ENCODE results near the gene RYR3. TPM values are rescaled to one million over a fixed set of nuclear protein-coding genes. Genes with fewer than 3 reads are reported as not detected.

Gene RYR3
- total and polyA plus RNA-seq, 7 experiments from 2014 or later: 0.10 to 5.3 (median 1.2) TPM; not detected in 3

DNA sequence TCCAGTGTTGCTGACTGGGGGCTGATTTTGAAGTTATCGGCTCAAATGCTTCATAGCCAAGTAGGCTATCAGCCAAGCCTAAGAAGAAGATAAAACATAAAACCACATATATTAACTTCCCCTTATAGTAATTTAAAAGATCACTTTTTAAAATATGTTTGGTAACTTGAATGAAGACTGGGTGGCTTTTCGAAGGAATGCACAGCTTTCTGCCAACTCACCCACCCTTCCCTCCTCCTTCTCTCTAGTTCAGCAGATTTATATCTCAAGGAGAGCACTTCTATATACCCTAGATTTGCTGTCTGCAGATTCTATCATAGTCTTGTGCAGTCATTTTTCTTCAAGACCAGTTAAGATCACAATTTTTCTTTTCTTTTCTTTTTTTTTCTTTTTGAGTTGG, 468.1 kb downstream of the RYR3 start:
- Histone ChIP-seq H3K36me3 (ENCODE audit: control insufficient read depth in 2 of 3, insufficient read depth in 3 of 3, low read length in 3 of 3) (no peaks in the 10 kb centered on the region), H3K9me3 (ENCODE audit: control insufficient read depth in 2 of 3, low read length in 3 of 3) (no peaks in the 10 kb centered on the region), H3K4me1 (ENCODE audit: control insufficient read depth in 2 of 2, insufficient read depth in 2 of 2, low read length in 2 of 2) (no peaks in the 10 kb centered on the region), H3K27ac (ENCODE audit: low read depth, low read length) (no peak overlapping the region), H3K4me3 (ENCODE audit: low read length) (no peak overlapping the region), H3K27me3 (ENCODE audit: control insufficient read depth in 2 of 2, insufficient read depth in 2 of 2, low read length in 2 of 2) (no peaks in the 10 kb centered on the region)
- ATAC-seq (no peak), DNase-seq (no peak)
- H3K4me3 Mint-ChIP-seq: no peak overlapping the region
- ChIA-PET CTCF (no interaction called here), POLR2A (no interaction called here)
- H3K36me3 Mint-ChIP-seq: no peaks in the 10 kb centered on the region
- intact Hi-C loops (cut with micrococcal nuclease): no loop called here
- peaks cover 3 to 21% (median 12%) of the 10 kb centered on the region in 5 donors for H3K27me3 Mint-ChIP-seq
- no peak overlapping the region for H3K27ac Mint-ChIP-seq
- H3K9me3 Mint-ChIP-seq: no peaks in the 10 kb centered on the region
- no peaks in the 10 kb centered on the region for H3K4me1 Mint-ChIP-seq

GRCh38 chr15:33780011-33780768, 469.4 kb downstream of the RYR3 start:
- ChIA-PET POLR2A (no interaction called here), CTCF (no interaction called here)
- no peaks in the 10 kb centered on the region for H3K9me3 Mint-ChIP-seq
- no peak overlapping the region for H3K27ac Mint-ChIP-seq
- intact Hi-C loops (cut with micrococcal nuclease): no loop called here
- Histone ChIP-seq H3K4me1 (ENCODE audit: control insufficient read depth in 2 of 2, insufficient read depth in 2 of 2, low read length in 2 of 2) (no peaks in the 10 kb centered on the region), H3K27ac (ENCODE audit: low read depth, low read length) (no peak overlapping the region), H3K9me3 (ENCODE audit: control insufficient read depth in 2 of 3, low read length in 3 of 3) (no peaks in the 10 kb centered on the region), H3K36me3 (ENCODE audit: control insufficient read depth in 2 of 3, insufficient read depth in 3 of 3, low read length in 3 of 3) (no peaks in the 10 kb centered on the region), H3K27me3 (ENCODE audit: control insufficient read depth in 2 of 2, insufficient read depth in 2 of 2, low read length in 2 of 2) (no peaks in the 10 kb centered on the region), H3K4me3 (ENCODE audit: low read length) (no peak overlapping the region)
- no peak for ATAC-seq
- H3K27me3 Mint-ChIP-seq: peaks cover 7 to 26% (median 14%) of the 10 kb centered on the region in 5 donors
- H3K4me1 Mint-ChIP-seq: no peaks in the 10 kb centered on the region
- H3K4me3 Mint-ChIP-seq: no peak overlapping the region
- no peaks in the 10 kb centered on the region for H3K36me3 Mint-ChIP-seq
- no peak for DNase-seq

DNA sequence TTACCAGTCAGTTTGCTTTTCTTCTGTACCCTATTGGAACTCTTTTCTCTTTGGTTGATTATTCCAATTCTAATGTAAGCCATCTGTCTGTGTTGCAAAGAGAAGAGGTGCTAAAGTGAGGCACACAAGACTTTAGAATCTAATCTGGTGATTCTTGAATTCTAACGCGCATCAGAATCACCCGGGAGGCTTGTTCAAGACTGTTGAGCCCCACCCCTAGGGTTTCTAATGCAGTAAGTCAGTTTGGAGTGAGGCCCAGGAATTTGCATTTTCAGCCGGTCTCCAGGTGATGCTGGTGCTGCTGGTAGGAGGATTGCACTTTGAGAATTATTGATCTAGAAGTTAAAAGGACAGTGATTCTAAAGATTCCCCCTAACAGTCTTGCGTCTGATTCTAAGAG, 472.2 kb downstream of the RYR3 start:
- no peak overlapping the region for H3K4me3 Mint-ChIP-seq

DNA sequence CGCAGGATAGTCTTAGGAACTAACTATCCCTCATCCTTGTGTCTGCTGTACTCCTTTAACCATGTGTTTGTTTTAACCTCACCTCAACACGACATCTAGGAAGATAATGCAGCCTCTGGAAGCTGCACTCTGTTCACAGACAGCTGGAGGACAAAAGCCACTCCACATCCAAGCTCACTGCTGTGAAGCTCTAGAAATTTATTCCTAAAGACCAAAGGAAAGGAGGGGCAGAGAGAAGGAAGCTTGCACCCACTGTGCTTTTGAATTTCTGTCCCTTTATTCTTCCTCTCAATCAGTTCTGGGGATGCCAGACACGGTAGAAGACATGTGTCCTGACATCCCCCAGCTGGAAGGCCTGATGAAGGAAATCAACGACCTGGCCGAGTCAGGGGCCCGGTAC, 474.6 kb downstream of the RYR3 start:
- DNase-seq (no peak), ATAC-seq (no peak)
- peaks cover 0 to 5% (median 5%) of the 10 kb centered on the region in 7 donors for H3K4me1 Mint-ChIP-seq
- peaks cover 2 to 13% (median 10%) of the 10 kb centered on the region in 5 donors for H3K27me3 Mint-ChIP-seq
- Histone ChIP-seq H3K27me3 (ENCODE audit: control insufficient read depth in 2 of 2, insufficient read depth in 2 of 2, low read length in 2 of 2) (no peaks in the 10 kb centered on the region), H3K27ac (ENCODE audit: low read depth, low read length) (no peak overlapping the region), H3K9me3 (ENCODE audit: control insufficient read depth in 2 of 3, low read length in 3 of 3) (no peaks in the 10 kb centered on the region), H3K36me3 (ENCODE audit: control insufficient read depth in 2 of 3, insufficient read depth in 3 of 3, low read length in 3 of 3) (no peaks in the 10 kb centered on the region), H3K4me3 (ENCODE audit: low read length) (no peak overlapping the region), H3K4me1 (ENCODE audit: control insufficient read depth in 2 of 2, insufficient read depth in 2 of 2, low read length in 2 of 2) (no peaks in the 10 kb centered on the region)
- POLR2A ChIA-PET: no interaction called here
- H3K9me3 Mint-ChIP-seq: no peaks in the 10 kb centered on the region
- intact Hi-C loops (cut with micrococcal nuclease): no loop called here
- CTCF ChIA-PET: no interaction called here
- H3K36me3 Mint-ChIP-seq: no peaks in the 10 kb centered on the region
- no peak overlapping the region for H3K4me3 Mint-ChIP-seq
- no peak overlapping the region for H3K27ac Mint-ChIP-seq

More for the DNA sequence above, 472.2 kb downstream of the RYR3 start:
- Histone ChIP-seq H3K36me3 (ENCODE audit: control insufficient read depth in 2 of 3, insufficient read depth in 3 of 3, low read length in 3 of 3) (no peaks in the 10 kb centered on the region), H3K4me1 (ENCODE audit: control insufficient read depth in 2 of 2, insufficient read depth in 2 of 2, low read length in 2 of 2) (no peaks in the 10 kb centered on the region), H3K27ac (ENCODE audit: low read depth, low read length) (no peak overlapping the region), H3K27me3 (ENCODE audit: control insufficient read depth in 2 of 2, insufficient read depth in 2 of 2, low read length in 2 of 2) (no peaks in the 10 kb centered on the region), H3K4me3 (ENCODE audit: low read length) (no peak overlapping the region), H3K9me3 (ENCODE audit: control insufficient read depth in 2 of 3, low read length in 3 of 3) (no peaks in the 10 kb centered on the region)
- H3K9me3 Mint-ChIP-seq: no peaks in the 10 kb centered on the region
- intact Hi-C loops (cut with micrococcal nuclease): no loop called here
- peaks cover 2 to 27% (median 9%) of the 10 kb centered on the region in 5 donors for H3K27me3 Mint-ChIP-seq
- ATAC-seq (no peak), DNase-seq (no peak)
- no peaks in the 10 kb centered on the region for H3K4me1 Mint-ChIP-seq
- ChIA-PET POLR2A (no interaction called here), CTCF (no interaction called here)
- H3K36me3 Mint-ChIP-seq: no peaks in the 10 kb centered on the region
- H3K27ac Mint-ChIP-seq: no peak overlapping the region

GRCh38 chr15:33788906-33789540, 478.3 kb downstream of the RYR3 start:
- ChIA-PET POLR2A (no interaction called here), CTCF (no interaction called here)
- Histone ChIP-seq H3K9me3 (ENCODE audit: control insufficient read depth in 2 of 3, low read length in 3 of 3) (no peaks in the 10 kb centered on the region), H3K4me1 (ENCODE audit: control insufficient read depth in 2 of 2, insufficient read depth in 2 of 2, low read length in 2 of 2) (no peaks in the 10 kb centered on the region), H3K4me3 (ENCODE audit: low read length) (no peak overlapping the region), H3K27ac (ENCODE audit: low read depth, low read length) (no peak overlapping the region), H3K36me3 (ENCODE audit: control insufficient read depth in 2 of 3, insufficient read depth in 3 of 3, low read length in 3 of 3) (no peaks in the 10 kb centered on the region), H3K27me3 (ENCODE audit: control insufficient read depth in 2 of 2, insufficient read depth in 2 of 2, low read length in 2 of 2) (no peaks in the 10 kb centered on the region)
- no peak for ATAC-seq
- intact Hi-C loops (cut with micrococcal nuclease): no loop called here
- H3K4me3 Mint-ChIP-seq: peak overlapping the region in 1 of 10 donors; percentile 19
- no peaks in the 10 kb centered on the region for H3K9me3 Mint-ChIP-seq
- no peak overlapping the region for H3K27ac Mint-ChIP-seq
- H3K4me1 Mint-ChIP-seq: peaks cover 0 to 5% (median 5%) of the 10 kb centered on the region in 7 donors
- no peak for DNase-seq
- no peaks in the 10 kb centered on the region for H3K36me3 Mint-ChIP-seq
- H3K27me3 Mint-ChIP-seq: peaks cover 2 to 13% (median 7%) of the 10 kb centered on the region in 5 donors

- Histone ChIP-seq H3K4me3 (ENCODE audit: low read length) (no peak overlapping the region), H3K36me3 (ENCODE audit: control insufficient read depth in 2 of 3, insufficient read depth in 3 of 3, low read length in 3 of 3) (no peaks in the 10 kb centered on the region), H3K27ac (ENCODE audit: low read depth, low read length) (no peak overlapping the region), H3K27me3 (ENCODE audit: control insufficient read depth in 2 of 2, insufficient read depth in 2 of 2, low read length in 2 of 2) (no peaks in the 10 kb centered on the region), H3K9me3 (ENCODE audit: control insufficient read depth in 2 of 3, low read length in 3 of 3) (no peaks in the 10 kb centered on the region), H3K4me1 (ENCODE audit: control insufficient read depth in 2 of 2, insufficient read depth in 2 of 2, low read length in 2 of 2) (no peaks in the 10 kb centered on the region)
- POLR2A ChIA-PET: no interaction called here
- Mint-ChIP-seq H3K27me3 (peaks cover 0 to 14% (median 4%) of the 10 kb centered on the region in 5 donors), H3K4me3 (no peak overlapping the region), H3K27ac (no peak overlapping the region), H3K9me3 (no peaks in the 10 kb centered on the region), H3K36me3 (no peaks in the 10 kb centered on the region), H3K4me1 (no peaks in the 10 kb centered on the region)
- ATAC-seq (no peak), DNase-seq (no peak)
- CTCF ChIA-PET: no interaction called here
- intact Hi-C loops (cut with micrococcal nuclease): no loop called here
Observed at GRCh38 chr15:33794453-33794852, 483.7 kb downstream of the RYR3 start.

- no peak for DNase-seq
- H3K36me3 Mint-ChIP-seq: no peaks in the 10 kb centered on the region
- Histone ChIP-seq H3K9me3 (ENCODE audit: control insufficient read depth in 2 of 3, low read length in 3 of 3) (no peaks in the 10 kb centered on the region), H3K27ac (ENCODE audit: low read depth, low read length) (no peak overlapping the region), H3K4me1 (ENCODE audit: control insufficient read depth in 2 of 2, insufficient read depth in 2 of 2, low read length in 2 of 2) (no peaks in the 10 kb centered on the region), H3K36me3 (ENCODE audit: control insufficient read depth in 2 of 3, insufficient read depth in 3 of 3, low read length in 3 of 3) (no peaks in the 10 kb centered on the region), H3K4me3 (ENCODE audit: low read length) (no peak overlapping the region), H3K27me3 (ENCODE audit: control insufficient read depth in 2 of 2, insufficient read depth in 2 of 2, low read length in 2 of 2) (no peaks in the 10 kb centered on the region)
- H3K4me1 Mint-ChIP-seq: no peaks in the 10 kb centered on the region
- POLR2A ChIA-PET: no interaction called here
- no peaks in the 10 kb centered on the region for H3K9me3 Mint-ChIP-seq
- no peak overlapping the region for H3K4me3 Mint-ChIP-seq
- no peak overlapping the region for H3K27ac Mint-ChIP-seq
- peaks cover 0 to 14% (median 4%) of the 10 kb centered on the region in 5 donors for H3K27me3 Mint-ChIP-seq
- CTCF ChIA-PET: no interaction called here
- no peak for ATAC-seq
- intact Hi-C loops (cut with micrococcal nuclease): no loop called here
Observed at GRCh38 chr15:33795070-33795469, 484.3 kb downstream of the RYR3 start.
